PC-9 (cell line): ENCODE results near the gene UBA7.

Source experiments
- EZH2 ChIP-seq: fragments of 200-600 bp; sonication (generic); IDR thresholded peaks from 2 replicates; pipeline ENCODE4 v1.8.0; 2017; ENCODE audit warnings: antibody characterized with exemption, low read depth
- TF ChIP-seq, protein P1 (sequence below): fragments of 200-600 bp; sonication (generic); conservative IDR thresholded peaks from 2 replicates; pipeline ENCODE4 v1.6.1; 2017; ENCODE audit warnings: mixed run types, antibody characterized with exemption, mild to moderate bottlenecking, moderate library complexity

DNA sequence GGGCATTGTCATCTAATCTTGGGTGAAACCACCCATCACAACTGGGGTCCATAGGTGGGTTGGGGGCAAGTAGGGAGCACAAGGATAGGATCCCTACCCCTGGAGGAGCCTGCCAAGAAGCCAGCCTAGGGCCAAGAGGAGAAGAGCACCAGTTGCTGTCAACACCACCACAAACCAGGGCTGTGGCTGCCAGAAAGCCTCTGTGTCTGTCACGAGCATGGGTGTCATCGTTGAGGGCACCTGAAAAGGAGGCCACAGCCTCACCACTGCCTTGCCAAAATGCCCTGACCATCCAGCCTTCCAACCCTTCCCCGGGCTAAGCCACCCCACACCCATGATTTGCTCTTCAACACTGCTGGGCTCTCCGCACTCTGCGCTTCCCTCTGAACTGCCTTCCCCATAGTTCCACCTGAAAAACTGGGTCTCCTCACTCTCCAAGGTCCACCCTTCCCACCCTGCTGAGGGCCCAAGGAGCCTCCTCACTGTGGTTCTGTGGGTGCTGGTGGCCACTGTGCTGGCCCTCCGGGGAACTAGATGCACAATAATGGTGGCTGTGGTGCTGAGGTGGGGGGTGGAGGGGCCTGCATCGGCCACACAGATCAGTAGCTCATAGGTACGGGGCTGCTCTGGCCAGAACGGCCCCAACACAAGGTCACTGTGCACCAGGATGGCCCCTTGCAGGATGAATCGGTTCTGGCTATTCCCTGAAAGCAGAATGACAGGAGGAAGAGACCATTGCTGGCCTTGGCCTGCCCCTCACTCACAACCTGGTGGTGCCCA, 21.2 kb downstream of the UBA7 start:
- TF ChIP-seq EZH2, result no peak
- TF ChIP-seq, protein P1, sequence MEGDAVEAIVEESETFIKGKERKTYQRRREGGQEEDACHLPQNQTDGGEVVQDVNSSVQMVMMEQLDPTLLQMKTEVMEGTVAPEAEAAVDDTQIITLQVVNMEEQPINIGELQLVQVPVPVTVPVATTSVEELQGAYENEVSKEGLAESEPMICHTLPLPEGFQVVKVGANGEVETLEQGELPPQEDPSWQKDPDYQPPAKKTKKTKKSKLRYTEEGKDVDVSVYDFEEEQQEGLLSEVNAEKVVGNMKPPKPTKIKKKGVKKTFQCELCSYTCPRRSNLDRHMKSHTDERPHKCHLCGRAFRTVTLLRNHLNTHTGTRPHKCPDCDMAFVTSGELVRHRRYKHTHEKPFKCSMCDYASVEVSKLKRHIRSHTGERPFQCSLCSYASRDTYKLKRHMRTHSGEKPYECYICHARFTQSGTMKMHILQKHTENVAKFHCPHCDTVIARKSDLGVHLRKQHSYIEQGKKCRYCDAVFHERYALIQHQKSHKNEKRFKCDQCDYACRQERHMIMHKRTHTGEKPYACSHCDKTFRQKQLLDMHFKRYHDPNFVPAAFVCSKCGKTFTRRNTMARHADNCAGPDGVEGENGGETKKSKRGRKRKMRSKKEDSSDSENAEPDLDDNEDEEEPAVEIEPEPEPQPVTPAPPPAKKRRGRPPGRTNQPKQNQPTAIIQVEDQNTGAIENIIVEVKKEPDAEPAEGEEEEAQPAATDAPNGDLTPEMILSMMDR, result no peak
